Pulmonary artery endothelial cell (primary cell): ENCODE results near the gene ZBTB6. TPM values are rescaled to one million over a fixed set of nuclear protein-coding genes. Genes with fewer than 3 reads are reported as not detected.
A peak's percentile ranks its signal among the peaks of the same experiment; 100 is the strongest.
"Not testable (repeated sequence)": the region's sequence is repeated elsewhere in the genome, so short reads cannot be mapped to it uniquely, and the experiment has no call there.

ENCODE experiments used
- DNase-seq: peaks from one replicate; pipeline ENCODE4 v3.0.0-alpha.2; 2011; ENCODE audit warnings: low read depth, low spot score
- total RNA-seq: library from RNA; depleted of rRNA; stranded (reverse); fragments of >200 nt; gene quantifications from 2 replicates; pipeline ENCODE4 v1.2.3, GENCODE V29; 2014

Gene ZBTB6
- total RNA-seq, 1 donor from 2014 or later: 11.7 TPM

DNA sequence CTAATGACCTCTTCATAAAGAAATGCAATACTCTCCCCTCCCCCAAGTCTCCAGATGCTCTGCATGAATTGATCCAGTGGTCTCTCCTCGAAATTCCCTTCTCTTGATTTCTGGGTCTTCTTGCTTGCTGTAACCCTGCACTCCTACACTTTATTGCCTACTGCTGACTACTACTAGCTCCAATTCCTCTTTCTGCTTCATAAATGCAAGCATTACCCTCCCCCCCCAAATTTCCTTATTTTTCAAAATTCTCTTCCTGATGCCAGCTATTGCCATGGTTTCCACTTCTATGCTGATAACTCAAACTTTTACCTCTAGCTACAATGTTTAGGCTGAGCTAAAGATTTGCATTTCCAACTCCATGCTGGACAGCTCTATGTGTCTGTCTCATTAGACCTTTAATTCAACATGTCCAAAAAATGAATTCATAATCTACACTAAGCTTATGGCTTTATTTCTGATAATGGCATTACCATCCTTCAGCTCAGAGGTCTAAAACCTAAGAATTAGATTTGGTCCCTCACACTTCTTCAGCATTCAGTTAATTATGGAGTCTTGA, 16.8 kb upstream of the ZBTB6 start:
- DNase-seq: no peak

- DNase-seq: peak; percentile 48
These were observed 10.8 kb upstream of the ZBTB6 start for GRCh38 chr9:122923947-122924346.

DNA sequence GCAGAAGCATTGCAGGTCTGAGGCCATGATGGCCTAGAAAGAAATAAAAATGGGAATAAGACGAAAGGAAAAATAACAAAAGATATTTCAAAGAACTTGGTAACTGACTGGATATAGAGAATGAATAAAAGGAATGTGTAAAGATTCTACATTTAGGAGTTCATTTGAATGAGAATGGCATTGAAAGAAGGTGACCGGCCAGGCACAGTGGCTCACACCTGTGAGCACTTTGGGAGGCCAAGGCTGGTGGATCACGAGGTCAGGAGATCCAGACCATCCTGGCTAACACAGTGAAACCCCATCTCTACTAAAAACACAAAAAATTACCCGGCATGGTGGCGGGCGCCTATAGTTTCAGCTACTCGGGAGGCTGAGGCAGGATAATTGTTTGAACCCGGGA, 9.6 kb upstream of the ZBTB6 start:
- DNase-seq: no peak

DNA sequence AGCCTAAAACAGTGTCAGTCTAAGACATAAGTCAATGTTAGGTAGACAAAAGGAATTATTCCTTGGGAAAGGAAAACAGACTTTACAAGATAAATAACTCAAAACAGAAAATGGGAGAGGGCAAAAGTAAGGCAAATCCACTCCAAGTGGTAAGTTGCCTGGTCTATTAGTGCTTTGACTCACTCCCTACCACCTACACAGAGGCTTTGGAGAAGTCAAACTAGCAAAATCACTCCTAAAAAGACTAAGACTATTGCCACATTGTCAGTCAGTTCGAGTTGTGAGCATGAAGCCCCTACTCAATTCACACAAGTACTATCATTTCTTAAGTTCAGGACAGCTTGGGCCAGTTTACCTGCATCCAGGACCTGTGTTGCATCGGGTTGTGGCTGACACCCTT, 5.2 kb upstream of the ZBTB6 start:
- no peak for DNase-seq

DNA sequence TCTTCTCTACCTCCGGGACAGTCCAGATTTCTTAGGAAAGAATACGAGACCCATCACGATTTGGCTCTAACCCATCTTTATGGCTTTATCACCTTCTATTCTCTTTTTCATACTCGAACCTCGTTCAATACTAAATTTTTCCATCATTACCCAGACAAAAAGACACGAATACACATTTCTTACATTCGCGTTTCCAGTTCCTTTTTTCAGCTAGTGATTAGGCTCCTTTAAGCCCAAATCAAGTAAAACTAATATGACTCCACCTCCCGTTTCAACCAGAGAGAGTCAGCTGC, 506 bp downstream of the ZBTB6 start:
- no peak for DNase-seq

DNA sequence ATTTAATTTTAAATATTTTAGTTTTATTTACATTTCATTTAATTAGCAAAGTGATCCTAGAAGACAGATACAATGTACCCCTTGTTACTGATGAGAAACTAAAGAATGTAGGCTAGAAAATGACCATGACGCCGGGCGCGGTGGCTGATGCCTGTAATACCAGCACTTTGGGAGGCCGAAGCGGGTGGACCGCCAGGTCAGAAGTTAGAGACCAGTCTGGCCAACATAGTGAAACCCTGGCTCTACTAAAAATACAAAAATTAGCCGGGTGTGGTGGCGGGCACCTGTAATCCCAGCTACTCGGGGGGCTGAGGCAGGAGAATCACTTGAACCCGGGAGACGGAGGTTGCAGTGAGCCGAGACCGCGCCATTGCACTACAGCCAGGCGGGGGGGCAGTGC, 7.0 kb downstream of the ZBTB6 start:
- DNase-seq: not testable (repeated sequence)

DNA sequence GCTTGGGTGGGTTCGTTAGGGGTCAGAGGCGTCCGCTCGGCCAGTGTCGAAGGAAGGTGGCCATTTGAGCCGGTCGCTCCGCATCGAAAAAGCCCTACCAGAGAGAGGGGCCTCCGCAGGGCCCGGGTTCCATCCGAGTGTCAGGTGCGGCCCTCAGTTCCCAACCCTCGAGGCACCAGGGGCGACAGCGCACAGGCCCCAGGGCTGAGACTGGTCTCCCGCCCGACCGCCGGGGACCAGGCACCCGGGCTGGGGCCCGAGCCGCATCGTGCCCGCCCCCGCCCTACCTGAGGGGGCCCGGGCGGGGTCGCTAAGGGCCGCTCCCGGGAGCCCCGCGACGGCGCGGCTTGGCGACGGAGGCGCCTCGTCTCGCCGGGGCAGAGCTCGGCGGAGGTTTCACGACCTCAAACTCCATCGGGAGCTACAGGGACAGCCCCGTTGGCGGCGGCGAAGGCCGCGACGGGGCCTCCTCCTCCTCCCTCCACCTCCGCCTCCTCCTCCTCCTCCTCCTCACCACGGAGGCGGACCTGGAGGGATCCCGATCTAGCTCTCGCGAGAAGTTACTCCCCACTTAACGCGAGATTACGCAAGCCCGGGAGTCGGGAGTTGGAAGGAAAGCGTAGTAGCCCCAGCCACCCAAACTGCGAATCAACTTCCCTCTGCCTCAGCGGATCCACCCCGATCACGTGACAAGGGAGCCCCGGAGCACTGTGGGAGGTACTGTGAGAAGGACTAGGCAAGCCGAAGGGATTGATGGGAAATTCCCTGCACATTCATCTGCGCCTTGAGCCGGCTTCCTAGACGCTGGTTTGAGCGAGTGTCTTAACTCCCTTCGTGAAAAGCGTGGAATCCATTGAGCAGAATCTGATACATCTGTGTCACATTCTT, 8.1 kb downstream of the ZBTB6 start, which contains the start of gene RC3H2:
Gene RC3H2, minus strand, starts transcription at position 537 of the 888 bp plus-strand sequence. CDS start 7,850 bp downstream, outside the sequence.
- peak; percentile 99 for DNase-seq

GRCh38 chr9:122904466-122904822, 8.7 kb downstream of the ZBTB6 start:
- DNase-seq: no peak

DNA sequence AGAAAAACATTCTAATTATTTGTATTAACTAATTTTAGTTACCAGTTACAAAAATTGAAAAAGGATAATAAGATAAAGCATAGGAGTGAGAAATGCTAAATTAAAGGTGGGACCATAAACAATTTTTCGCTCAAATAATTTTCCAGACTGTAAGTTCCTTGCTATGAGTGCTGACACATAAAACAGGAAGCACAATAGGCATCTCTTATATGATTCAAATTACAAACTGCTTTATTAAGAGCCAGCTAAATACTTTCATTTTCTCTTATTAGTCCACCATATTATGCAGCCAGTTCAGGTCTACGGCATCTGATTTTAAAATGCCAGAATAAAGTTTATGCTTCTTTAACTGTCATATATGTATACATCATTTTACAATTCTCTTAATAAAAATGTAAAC, 12.3 kb downstream of the ZBTB6 start:
- no peak for DNase-seq

GRCh38 chr9:122897969-122898368, 15.2 kb downstream of the ZBTB6 start:
- no peak for DNase-seq

DNA sequence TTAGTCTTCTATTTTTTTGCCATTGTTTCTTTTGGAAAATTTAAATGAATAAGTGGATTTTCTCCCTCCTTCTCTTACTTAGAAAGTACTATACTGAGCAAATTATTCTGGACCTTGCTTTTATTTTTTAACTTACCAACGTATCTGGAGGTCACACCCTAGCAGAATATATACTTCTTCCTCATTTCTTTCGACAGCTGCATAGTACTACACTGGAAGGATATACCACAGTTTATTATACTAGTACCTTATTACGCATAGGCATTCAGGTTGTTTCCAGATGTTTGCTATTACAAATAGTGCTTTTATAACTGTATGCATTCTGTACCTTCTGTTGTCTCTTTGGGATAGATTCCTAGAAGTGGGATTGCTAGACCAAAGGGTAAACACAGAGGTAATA, 24.6 kb downstream of the ZBTB6 start:
- DNase-seq: no peak

GRCh38 chr9:122883125-122883524, 30.0 kb downstream of the ZBTB6 start:
- no peak for DNase-seq

DNA sequence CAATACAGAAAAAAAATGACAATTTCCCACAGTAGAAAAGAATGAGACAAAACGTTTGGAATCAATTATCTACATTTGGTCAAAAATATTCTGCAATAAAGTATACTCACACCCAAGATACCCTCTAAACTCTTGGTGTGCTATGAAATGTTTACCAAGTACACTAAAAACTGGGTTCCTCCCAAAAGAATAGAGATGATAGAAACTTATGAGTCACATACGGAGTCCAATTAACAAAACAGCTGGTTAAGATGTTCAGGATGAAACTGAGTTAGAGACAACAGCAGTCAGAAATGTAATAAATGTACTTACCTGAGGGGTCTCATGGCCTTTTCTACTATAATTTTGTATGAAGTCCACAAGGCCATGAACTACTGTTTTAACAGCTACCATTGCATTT, 33.7 kb downstream of the ZBTB6 start:
- DNase-seq: no peak

DNA sequence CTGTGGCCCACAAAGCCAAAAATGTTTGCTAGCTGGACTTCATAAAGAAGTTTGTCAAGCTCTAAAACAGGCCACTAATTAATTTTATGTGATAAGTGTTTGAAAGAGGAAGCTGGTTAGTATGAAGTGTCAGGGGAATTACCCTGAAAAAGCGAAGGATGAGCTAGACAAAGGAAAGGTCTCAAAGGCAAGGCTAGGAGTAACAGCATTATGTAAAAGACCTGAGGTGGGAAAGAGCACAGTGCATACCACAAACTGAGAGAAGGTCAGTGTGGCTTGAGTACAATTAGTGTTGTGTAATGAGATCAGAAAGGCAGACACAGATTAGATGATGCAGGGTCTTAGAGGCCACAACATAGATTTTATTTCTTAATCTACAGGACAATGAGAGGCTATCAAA, 37.6 kb downstream of the ZBTB6 start:
- no peak for DNase-seq

GRCh38 chr9:122867276-122867675, 45.8 kb downstream of the ZBTB6 start:
- DNase-seq: not testable (repeated sequence)

DNA sequence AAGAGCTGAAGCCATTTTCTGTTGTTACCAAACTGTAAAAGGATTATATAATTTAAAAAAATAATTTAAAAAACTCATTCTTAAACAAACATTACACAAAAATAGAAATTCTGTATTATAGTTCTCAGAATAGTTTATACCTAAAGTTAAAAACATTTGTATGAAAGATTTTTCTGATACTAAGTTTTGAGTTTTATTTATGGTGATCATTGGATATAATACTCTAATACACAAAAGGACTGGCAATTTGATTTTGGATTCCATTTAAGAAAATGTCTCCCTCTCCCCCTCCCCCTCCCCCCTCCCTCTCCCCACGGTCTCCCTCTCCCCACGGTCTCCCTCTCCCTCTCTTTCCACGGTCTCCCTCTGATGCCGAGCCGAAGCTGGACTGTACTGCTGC, 47.0 kb downstream of the ZBTB6 start:
- DNase-seq: no peak

DNA sequence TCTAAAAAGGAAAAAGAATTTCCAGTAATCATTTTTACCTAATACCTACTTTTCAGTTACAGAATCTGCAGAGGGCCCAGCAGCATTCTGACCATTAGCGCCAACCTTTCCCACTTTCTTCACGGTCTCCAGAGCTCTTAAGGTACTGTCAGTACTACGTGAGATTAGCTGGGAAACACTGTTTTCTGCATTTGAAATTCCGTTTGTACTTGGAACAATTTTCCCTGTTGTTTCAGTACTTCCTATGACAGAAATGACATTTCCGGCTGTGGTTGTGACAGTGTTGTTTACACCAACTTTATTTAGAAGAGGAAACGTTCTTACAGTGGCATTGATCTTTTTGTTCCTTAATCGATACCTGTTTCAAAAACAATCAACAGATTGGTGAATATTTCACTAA, 47.8 kb downstream of the ZBTB6 start:
- peak; percentile 24 for DNase-seq

- DNase-seq: no peak
These were observed 49.7 kb downstream of the ZBTB6 start for GRCh38 chr9:122863407-122863806.

- no peak for DNase-seq
These were observed 52.6 kb downstream of the ZBTB6 start for GRCh38 chr9:122860319-122861142.
